Fibroblast of lung (primary cell): Measurements from ENCODE around the gene L2HGDH.

Experiments used
- EZH2 ChIP-seq: IDR thresholded peaks from 2 replicates; pipeline ENCODE4 v1.5.1; 2012; ENCODE audit warnings: low read length, control low read depth, mild to moderate bottlenecking; ENCODE audit errors: missing control alignments
- TF ChIP-seq, protein P1 (sequence below), 2 donors: IDR thresholded peaks in 1 of 2; conservative IDR thresholded peaks in 1 of 2; 1 replicate in 1 of 2; 2 replicates in 1 of 2; pipeline ENCODE4 v1.5.1; 2011 to 2012; ENCODE audit warnings: low read length in 2 of 2, control low read depth in 1 of 2, inconsistent platforms in 1 of 2, low read depth in 1 of 2, mild to moderate bottlenecking in 1 of 2

- TF ChIP-seq, protein P1, sequence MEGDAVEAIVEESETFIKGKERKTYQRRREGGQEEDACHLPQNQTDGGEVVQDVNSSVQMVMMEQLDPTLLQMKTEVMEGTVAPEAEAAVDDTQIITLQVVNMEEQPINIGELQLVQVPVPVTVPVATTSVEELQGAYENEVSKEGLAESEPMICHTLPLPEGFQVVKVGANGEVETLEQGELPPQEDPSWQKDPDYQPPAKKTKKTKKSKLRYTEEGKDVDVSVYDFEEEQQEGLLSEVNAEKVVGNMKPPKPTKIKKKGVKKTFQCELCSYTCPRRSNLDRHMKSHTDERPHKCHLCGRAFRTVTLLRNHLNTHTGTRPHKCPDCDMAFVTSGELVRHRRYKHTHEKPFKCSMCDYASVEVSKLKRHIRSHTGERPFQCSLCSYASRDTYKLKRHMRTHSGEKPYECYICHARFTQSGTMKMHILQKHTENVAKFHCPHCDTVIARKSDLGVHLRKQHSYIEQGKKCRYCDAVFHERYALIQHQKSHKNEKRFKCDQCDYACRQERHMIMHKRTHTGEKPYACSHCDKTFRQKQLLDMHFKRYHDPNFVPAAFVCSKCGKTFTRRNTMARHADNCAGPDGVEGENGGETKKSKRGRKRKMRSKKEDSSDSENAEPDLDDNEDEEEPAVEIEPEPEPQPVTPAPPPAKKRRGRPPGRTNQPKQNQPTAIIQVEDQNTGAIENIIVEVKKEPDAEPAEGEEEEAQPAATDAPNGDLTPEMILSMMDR (conservative IDR thresholded peaks at IDR 0.05 in 1 of 2, IDR thresholded peaks at IDR 0.05 in 1 of 2; ENCODE audit: low read depth in 1 of 2, low read length in 2 of 2) = no peak
- no peak for TF ChIP-seq EZH2
Observed at GRCh38 chr14:50213795-50214194, 98.2 kb downstream of the L2HGDH start.
